ENCODE results near the gene BTBD16.

Gene BTBD16

DNA sequence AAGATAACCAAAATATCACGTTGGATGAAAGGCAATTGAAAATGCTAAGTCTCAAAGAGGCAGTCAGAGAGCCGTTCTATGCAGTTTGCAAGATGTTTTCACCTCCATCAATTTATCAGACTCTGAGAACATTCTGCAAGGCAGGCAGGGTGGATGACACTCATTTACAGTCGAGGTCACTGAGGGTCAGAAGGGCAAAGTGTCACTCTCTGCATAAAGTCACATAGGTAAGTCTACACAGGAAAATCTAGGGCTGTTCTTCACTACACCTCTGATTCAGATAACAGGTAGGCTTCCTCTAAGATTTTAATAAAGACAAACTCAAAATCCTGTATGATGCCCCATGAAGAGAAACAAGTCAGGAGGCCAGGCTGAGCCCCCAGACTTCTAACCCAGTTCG, 102.0 kb downstream of the BTBD16 start:
- no peak overlapping the region for H2AFZ ChIP-seq (ENCODE audit: low read depth, low read length)
- no peaks in the 10 kb centered on the region for H3K36me3 ChIP-seq (replicated peaks; ENCODE audit: low read depth, low read length)
- H3K9ac ChIP-seq (ENCODE audit: low read length) = no peak overlapping the region
- H3K9me3 ChIP-seq (ENCODE audit: insufficient read depth, low read length) = no peaks in the 10 kb centered on the region
- H3K27ac ChIP-seq (ENCODE audit: low read length) = no peak overlapping the region
- H4K20me1 ChIP-seq (ENCODE audit: insufficient read depth, low read length) = no peaks in the 10 kb centered on the region
- H3K4me1 ChIP-seq (ENCODE audit: low read length) = peaks cover 6% of the 10 kb centered on the region
- no peak for TF ChIP-seq EZH2phosphoT487 (IDR thresholded peaks at IDR 0.05; ENCODE audit: low read depth)
- TF ChIP-seq, protein P1, sequence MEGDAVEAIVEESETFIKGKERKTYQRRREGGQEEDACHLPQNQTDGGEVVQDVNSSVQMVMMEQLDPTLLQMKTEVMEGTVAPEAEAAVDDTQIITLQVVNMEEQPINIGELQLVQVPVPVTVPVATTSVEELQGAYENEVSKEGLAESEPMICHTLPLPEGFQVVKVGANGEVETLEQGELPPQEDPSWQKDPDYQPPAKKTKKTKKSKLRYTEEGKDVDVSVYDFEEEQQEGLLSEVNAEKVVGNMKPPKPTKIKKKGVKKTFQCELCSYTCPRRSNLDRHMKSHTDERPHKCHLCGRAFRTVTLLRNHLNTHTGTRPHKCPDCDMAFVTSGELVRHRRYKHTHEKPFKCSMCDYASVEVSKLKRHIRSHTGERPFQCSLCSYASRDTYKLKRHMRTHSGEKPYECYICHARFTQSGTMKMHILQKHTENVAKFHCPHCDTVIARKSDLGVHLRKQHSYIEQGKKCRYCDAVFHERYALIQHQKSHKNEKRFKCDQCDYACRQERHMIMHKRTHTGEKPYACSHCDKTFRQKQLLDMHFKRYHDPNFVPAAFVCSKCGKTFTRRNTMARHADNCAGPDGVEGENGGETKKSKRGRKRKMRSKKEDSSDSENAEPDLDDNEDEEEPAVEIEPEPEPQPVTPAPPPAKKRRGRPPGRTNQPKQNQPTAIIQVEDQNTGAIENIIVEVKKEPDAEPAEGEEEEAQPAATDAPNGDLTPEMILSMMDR (IDR thresholded peaks at IDR 0.05; ENCODE audit: low read depth, low read length) = no peak
- no peaks in the 10 kb centered on the region for H3K79me2 ChIP-seq (ENCODE audit: low read length)
- H3K4me3 ChIP-seq (ENCODE audit: low read length) = no peak overlapping the region
- H3K4me2 ChIP-seq (ENCODE audit: low read length) = no peak overlapping the region
- H3K27me3 ChIP-seq (ENCODE audit: low read depth, low read length) = peaks cover 60% of the 10 kb centered on the region

DNA sequence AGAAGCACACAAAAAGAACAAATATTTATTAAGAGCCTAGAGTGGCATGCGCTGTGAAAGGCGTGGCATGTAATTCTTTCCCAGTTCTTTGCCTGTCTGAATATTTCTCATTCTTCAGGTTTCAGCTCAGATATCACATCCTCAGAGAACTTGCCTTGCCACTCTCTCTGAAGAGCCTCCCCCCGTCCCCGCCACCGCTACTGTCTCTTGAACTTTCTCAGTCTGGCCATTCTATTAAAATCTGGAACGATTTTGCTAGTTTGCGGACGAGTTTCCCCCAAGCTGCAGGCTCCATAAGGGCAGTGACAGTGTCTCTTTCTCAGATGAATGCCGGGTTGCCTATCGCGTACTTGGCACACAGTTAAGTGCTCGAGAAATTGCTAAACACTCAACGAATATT, 102.6 kb downstream of the BTBD16 start:
- no peaks in the 10 kb centered on the region for H4K20me1 ChIP-seq (ENCODE audit: insufficient read depth, low read length)
- H3K4me2 ChIP-seq (ENCODE audit: low read length) = peak overlapping the region; percentile 54; the same call in 1 of the 2 replicates
- no peaks in the 10 kb centered on the region for H3K9me3 ChIP-seq (ENCODE audit: insufficient read depth, low read length)
- no peak overlapping the region for H3K27ac ChIP-seq (ENCODE audit: low read length)
- H3K4me1 ChIP-seq (ENCODE audit: low read length) = peaks cover 6% of the 10 kb centered on the region
- no peak overlapping the region for H2AFZ ChIP-seq (ENCODE audit: low read depth, low read length)
- peaks cover 58% of the 10 kb centered on the region for H3K27me3 ChIP-seq (ENCODE audit: low read depth, low read length)
- TF ChIP-seq EZH2phosphoT487 (IDR thresholded peaks at IDR 0.05; ENCODE audit: low read depth) = no peak
- TF ChIP-seq, protein P1 (IDR thresholded peaks at IDR 0.05; ENCODE audit: low read depth, low read length) = no peak
- H3K9ac ChIP-seq (ENCODE audit: low read length) = no peak overlapping the region
- no peaks in the 10 kb centered on the region for H3K79me2 ChIP-seq (ENCODE audit: low read length)
- H3K36me3 ChIP-seq (replicated peaks; ENCODE audit: low read depth, low read length) = no peaks in the 10 kb centered on the region
- no peak overlapping the region for H3K4me3 ChIP-seq (ENCODE audit: low read length)

GRCh38 chr10:122374237-122374858, 103.3 kb downstream of the BTBD16 start, which contains the start of gene PLEKHA1:
Gene PLEKHA1 (plus strand): TSS chr10:122374708. CDS start chr10:122393201, 18,493 bp downstream.
- Histone ChIP-seq H3K4me3 (ENCODE audit: low read length) (peak within 1 kb of the TSS; percentile 74), H2AFZ (ENCODE audit: low read depth, low read length) (no peak within 1 kb of the TSS), H3K27ac (ENCODE audit: low read length) (no peak within 1 kb of the TSS), H3K36me3 (replicated peaks; ENCODE audit: low read depth, low read length) (no peaks in the 10 kb centered on the region), H3K79me2 (ENCODE audit: low read length) (no peaks in the 10 kb centered on the region), H3K9ac (ENCODE audit: low read length) (peak within 1 kb of the TSS; percentile 46; the same call in 1 of the 2 replicates), H3K9me3 (ENCODE audit: insufficient read depth, low read length) (no peaks in the 10 kb centered on the region), H4K20me1 (ENCODE audit: insufficient read depth, low read length) (no peaks in the 10 kb centered on the region; the same call in 1 of the 2 replicates), H3K4me2 (ENCODE audit: low read length) (peak within 1 kb of the TSS; percentile 64), H3K4me1 (ENCODE audit: low read length) (peaks cover 6% of the 10 kb centered on the region), H3K27me3 (ENCODE audit: low read depth, low read length) (peaks cover 63% of the 10 kb centered on the region)
- no peak for TF ChIP-seq EZH2phosphoT487 (IDR thresholded peaks at IDR 0.05; ENCODE audit: low read depth)
- TF ChIP-seq, protein P1 (IDR thresholded peaks at IDR 0.05; ENCODE audit: low read depth, low read length) = no peak

- peaks cover 6% of the 10 kb centered on the region for H3K4me1 ChIP-seq (ENCODE audit: low read length)
- peaks cover 64% of the 10 kb centered on the region for H3K27me3 ChIP-seq (ENCODE audit: low read depth, low read length)
- H2AFZ ChIP-seq (ENCODE audit: low read depth, low read length) = no peak overlapping the region
- peak overlapping the region; percentile 64 for H3K4me2 ChIP-seq (ENCODE audit: low read length)
- peak overlapping the region; percentile 74 for H3K4me3 ChIP-seq (ENCODE audit: low read length)
- TF ChIP-seq, protein P1 (IDR thresholded peaks at IDR 0.05; ENCODE audit: low read depth, low read length) = no peak
- TF ChIP-seq EZH2phosphoT487 (IDR thresholded peaks at IDR 0.05; ENCODE audit: low read depth) = peak; percentile 64; the same call in 1 of the 2 replicates
- H4K20me1 ChIP-seq (ENCODE audit: insufficient read depth, low read length) = no peaks in the 10 kb centered on the region; the same call in 1 of the 2 replicates
- H3K9me3 ChIP-seq (ENCODE audit: insufficient read depth, low read length) = no peaks in the 10 kb centered on the region
- H3K79me2 ChIP-seq (ENCODE audit: low read length) = no peaks in the 10 kb centered on the region
- peak overlapping the region; percentile 46; the same call in 1 of the 2 replicates for H3K9ac ChIP-seq (ENCODE audit: low read length)
- no peaks in the 10 kb centered on the region for H3K36me3 ChIP-seq (replicated peaks; ENCODE audit: low read depth, low read length)
- H3K27ac ChIP-seq (ENCODE audit: low read length) = no peak overlapping the region
Measured at GRCh38 chr10:122374859-122375678, 104.0 kb downstream of the BTBD16 start.

Measured in OCI-LY3 (cell line).